KBM-7 (cell line): ENCODE data around the gene LTBP1.

ENCODE experiments used
- DNase-seq: peaks from one replicate; pipeline ENCODE4 v3.0.0-alpha.2; 2015
- in situ Hi-C: fragments of 300-500 bp; cut with MboI; formaldehyde crosslinking; loops from 2 replicates; pipeline ENCODE4 v1.14.3; 2020; ENCODE audit warnings: low sequenced_read_pairs, low pct_unique_long_range_greater_than_20kb, mixed read lengths

The LTBP1 gene

DNA sequence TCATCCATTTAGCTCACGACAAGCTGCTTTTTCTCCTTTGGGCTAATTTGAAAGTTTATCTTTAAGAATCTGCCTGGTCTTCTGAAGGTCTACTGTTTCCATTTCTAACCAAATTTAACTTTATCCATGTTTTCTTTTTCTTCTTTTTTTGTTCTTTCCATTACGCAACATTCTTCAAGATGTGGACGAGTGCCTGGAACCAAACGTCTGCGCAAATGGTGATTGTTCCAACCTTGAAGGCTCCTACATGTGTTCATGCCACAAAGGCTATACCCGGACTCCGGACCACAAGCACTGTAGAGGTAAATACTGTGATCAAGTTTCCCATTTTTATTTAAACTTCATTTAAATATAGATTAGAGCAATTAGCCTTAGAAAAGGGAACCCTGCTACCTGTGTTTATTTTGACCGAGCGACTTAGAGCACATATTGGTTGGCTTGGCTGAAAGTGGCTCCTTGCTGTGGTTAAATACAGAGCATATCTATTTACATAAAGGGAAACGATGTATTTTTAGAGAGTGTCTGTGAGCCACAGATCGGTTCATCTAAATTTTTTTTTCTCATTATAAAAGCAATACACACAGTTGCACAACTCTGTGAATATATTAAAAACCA, 346.3 kb downstream of the LTBP1 start:
- in situ Hi-C loops = no loop called here
- DNase-seq = no peak

DNA sequence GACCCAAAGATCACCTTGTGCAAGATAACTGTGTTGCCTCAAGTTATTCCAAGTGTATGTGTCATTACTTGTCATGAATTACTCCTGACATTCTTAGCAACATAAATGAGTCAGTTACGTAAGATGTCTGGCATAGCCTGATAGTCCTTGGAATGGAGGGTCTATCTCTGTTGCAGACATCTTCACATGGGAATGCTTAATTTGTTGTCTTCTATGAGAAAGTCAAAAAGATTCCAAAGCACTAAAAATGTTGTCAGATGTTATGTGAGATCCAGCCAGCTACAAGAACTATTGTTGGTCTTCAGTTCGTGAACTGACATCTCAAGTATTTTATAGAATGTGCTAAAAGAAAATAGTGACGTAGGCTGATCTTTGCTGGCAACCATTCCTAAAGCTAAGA, 351.5 kb downstream of the LTBP1 start:
- in situ Hi-C loops = no loop called here
- no peak for DNase-seq

DNA sequence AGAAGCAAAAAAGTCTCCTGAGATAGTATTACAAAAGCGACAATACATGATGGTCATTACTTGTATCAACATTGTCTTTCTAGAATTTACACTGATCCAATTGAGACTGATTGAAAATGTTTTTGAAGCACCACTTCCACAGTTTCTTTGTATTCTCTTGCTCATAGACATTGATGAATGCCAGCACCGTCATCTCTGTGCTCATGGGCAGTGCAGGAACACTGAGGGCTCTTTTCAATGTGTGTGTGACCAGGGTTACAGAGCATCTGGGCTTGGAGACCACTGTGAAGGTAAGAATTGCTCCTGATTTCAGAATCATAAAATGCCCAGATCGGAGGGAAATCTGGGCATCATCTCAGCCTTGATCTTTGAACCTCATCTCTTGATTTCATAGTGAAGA, 354.6 kb downstream of the LTBP1 start:
- in situ Hi-C loops = no loop called here
- no peak for DNase-seq

DNA sequence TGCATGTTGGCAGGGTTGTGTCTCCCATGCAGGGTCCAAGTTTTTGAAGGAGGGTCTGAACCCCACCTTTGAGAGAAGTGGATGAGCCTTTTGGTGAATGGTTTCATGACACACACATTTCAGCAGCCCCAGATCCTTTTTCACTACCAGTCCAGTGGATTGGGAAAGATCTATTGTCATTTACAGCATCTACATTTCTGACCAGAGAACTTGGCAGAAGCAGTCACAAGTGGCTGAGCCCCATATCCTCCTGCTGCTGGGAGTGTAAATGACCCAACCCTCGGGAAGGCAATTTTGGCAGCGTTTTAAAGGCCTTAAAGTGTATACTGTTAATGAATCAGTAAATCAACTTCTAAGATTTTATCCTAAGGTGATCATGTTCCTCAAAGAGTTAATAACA, 355.6 kb downstream of the LTBP1 start:
- DNase-seq = no peak
- in situ Hi-C loops = no loop called here

DNA sequence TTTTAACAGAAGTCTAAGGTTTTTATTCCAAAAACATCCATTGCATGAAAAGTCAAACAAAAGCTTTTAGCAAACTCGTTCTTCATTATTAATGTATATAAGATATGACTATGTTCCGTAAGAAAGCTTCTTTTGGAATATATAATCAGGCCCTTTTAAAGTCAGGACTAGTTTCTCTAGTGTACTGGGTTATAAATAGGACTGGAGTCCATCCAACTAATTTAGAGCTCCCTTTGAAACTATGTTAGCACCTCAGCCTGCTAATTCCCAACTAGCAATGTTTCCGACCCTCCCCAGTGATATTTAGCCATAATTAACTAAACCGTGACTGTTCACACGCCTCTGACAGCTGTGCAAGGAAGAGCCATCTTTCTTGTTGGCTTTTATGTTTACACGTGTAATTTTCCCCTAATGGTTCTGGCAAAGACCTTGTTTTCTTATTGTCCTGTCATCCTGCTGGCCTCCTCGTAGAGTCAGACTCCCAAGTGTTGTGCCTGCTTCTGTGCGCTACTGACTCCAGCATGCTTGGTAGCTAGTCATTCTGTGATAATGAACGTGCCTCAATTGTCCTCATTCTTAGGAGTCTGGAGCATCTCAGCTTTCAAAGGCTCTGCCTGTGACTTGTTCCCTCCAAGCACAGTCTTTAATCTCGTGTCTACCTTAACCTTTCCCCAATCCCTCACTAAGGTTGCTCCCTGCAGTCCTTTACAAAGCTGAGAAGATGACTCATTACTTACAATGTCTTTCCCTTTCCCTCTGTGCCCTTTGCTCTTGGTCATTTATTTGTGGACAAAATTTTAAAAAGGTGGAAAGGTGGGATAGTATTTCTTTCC, 357.5 kb downstream of the LTBP1 start:
- in situ Hi-C loops = no loop called here

DNA sequence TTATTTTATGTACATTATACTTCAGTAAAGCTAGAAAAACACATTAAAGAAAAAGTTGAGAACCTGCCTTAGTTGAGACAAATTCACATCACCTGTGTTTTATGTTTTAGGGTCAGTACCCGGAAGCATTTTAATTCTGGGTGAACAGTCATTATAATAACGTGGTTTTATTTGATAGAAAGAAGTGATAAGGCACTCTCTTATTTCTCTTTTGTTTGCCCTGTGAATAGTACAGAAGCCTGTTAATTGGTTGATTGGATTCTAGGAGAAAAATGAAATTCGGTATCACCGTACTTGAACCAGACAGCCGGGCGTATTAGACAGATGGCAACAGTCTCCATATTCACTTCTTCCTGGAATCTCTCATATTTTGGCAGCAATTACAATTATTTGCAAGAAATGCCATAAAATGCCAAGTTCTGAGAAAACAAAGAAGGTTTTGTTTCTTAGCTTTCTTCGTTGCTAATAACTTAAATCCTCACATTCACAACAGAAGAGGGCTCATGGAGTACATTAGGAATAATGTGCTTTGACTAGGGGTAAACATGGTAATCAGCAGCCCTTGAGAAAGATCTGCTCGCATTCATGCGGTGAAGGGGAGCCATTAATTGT, 361.0 kb downstream of the LTBP1 start:
- in situ Hi-C loops = no loop called here
- no peak for DNase-seq

More for the DNA sequence above, 357.5 kb downstream of the LTBP1 start:
- DNase-seq = no peak

DNA sequence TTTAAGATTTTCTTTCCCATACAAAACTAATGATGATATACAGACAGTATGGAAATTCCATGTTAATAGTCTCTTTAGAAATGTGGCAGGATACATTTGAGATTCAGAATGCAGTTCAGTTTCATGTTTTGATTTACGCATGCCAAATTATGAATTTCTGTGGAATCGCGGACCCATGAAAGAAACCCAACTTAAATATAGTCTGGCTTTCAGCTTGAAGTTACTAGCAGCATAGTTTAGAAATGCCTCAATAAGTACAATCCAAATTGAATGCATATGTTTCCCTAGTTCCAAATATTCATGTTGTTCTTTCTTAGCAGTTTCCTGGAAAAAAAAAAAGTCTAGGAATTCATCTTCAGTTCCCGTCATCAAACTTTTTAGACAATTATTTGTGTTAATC, 365.6 kb downstream of the LTBP1 start:
- DNase-seq = no peak
- in situ Hi-C loops = no loop called here

DNA sequence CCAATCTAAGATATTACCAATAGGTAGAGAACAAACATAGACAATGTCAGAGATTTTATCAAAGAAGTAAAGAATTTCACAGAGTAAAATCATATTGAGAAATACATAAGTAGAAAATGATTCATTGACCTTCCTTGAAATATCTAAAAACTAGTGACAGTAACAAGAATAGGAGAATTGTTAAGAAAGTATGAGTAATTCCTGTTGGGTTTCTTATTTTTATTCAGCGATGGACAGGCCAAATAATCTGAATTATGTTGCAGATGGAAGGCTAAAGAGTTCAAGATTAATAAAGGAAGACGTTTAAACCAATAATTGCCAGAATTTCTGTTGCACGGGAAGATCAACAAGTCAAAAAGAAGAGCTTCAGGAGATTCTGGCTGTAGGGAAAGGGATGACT, 366.3 kb downstream of the LTBP1 start:
- in situ Hi-C loops = no loop called here

DNA sequence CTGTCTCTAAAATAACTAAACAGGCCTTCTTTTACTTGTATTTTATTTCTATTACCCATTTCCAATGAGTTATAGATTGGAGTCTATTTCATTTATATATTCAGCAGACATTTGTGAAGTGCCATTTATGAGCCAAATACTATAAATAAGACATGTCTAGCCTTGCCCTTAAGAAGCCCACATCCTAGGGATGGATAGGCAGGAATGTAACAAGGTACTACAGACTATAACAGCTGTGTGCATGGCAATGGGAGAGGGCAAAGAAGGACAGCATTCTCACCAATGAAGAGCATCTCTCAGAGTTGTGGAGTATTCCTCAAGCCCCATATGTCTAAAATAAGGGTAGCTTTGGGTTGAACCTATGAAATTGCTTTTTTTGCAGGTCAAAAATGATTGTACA, 367.8 kb downstream of the LTBP1 start:
- no peak for DNase-seq
- in situ Hi-C loops = no loop called here

More for the DNA sequence above, 366.3 kb downstream of the LTBP1 start:
- DNase-seq = no peak

DNA sequence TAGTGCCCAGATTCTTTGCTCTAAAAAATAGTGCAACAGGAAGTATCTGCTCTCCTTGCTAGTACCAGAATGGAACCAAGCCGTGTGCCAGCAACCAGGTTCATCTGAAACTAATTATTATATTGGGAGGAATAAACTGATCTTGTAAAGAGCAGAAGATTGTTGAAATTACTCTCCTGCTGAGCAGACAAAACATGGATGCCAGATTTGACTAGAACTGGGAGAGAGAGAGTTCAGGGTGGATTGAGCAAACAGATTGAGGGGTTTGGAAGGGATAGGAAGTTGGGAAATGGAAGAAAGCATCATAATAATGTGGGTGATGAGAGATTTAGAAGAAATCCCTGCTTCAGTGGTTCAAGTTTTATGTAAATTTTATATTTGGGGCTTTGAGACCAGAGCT, 369.6 kb downstream of the LTBP1 start:
- in situ Hi-C loops = no loop called here
- DNase-seq = no peak

DNA sequence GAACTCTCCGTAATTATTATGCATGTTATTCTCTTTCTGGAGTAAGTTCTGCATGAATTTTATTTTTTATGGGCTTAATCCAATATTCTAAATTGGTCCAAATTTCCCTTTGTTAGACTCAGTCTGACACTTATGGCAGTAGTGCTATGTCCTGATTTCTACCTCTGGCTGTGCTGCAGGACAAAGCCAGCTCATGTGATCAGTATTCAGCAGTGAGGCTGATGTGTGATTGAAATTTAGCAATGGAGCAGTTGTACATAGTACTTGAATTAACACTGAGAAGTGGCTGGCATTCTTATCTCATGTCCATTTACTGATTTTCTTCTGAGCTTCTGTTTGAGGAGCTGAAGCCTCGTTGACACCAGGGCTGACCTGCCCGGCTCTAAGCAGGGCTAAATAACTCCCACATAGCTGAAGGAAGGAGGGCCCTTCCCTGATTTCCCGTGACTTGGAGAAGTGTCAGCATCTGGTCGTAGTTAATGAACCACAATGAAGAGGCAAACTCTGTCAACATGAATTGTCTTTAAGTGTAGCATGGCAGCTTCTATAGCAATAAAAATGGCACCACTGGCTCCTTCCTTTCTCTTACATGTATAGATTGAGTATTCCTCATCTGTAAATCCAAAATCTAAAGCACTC, 370.7 kb downstream of the LTBP1 start:
- no peak for DNase-seq
- in situ Hi-C loops = no loop called here

DNA sequence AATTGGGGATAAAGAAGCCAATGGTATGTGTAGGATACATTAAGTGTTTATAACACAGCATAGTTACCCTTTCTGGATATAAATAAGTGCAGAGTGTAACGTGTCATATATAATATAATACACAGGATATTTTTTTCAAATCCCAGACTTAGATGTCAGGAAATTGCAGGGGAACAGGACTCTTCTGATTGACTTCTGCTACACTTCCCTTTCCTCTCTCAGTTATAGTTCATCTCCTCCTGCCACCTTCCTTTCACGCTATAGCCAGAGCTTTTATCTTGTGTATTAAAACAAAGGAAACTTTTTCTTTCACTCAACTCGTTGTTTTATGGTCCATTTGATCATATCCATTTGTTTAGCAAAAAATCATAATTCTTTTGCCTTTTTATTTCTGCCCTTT, 371.7 kb downstream of the LTBP1 start:
- no peak for DNase-seq
- in situ Hi-C loops = no loop called here

DNA sequence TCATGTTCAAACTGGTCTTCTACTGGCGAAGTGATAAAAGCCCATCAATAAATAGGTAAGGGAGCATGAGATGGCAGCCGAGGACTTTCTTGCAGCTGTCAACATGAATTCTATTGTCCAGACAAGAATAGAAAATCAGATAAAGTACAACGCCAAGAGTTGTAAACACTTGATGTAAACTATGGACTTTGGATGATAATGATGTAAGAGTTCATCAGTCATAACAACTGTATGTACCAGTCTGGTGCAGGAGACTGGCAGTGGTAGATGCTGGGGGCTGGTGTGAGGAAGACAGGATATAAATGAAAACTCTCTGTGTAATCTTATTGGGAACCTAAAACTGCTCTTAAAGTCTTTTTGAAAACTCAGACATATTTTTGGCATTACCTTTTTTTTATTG, 373.8 kb downstream of the LTBP1 start:
- no peak for DNase-seq
- in situ Hi-C loops = no loop called here

DNA sequence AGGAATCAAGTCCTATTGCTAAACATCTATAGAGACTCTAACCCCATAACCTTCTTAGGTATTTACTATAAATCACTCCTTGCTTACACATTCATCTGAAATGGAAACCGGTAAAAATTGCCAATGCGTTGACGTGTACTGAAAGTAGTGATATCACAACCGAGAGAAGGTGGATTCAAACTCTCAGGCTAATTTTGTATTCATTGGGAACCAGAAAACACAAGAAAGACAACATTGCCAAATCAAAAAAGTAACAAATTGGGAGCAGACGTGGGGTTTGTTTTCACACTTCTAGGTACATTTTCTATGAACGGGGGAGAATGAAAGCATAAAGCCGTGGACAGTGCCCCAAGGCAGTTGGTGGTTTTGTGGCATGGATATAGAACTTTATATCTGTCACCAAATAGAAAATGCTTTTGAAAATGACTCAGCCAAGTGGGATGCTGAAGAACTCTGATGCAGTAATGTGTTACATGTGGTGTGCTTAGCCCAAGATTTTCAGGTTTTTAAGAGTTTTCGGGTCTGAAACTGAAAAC, 374.6 kb downstream of the LTBP1 start:
- in situ Hi-C loops = no loop called here
- no peak for DNase-seq

DNA sequence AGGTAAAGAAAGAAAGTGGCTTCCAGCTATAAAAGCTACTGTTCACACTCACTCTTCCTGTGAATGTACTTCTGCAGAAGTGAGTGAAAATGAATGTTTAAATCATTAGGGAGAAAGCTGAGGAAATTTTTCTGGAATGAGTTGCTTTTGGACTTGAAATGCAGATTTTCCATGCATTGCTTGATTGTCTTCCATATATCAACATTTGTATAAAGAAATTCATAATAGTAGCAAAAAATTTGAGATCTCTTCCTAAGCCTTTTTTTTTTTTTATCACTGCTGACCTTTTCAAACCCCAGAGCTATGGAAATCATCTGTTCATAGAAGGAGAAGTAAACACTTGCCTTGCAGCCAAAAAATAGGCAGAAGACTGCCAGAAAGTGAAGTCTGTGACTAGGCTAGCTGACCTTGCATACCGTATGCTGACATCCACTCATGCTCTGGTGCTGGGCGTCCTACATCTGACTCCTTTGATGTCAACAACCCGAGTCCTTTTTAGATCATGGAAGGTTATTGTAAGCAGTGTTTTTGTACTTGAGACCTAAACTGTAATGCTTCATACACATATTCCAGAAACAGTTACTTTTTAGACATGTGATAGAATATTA, 375.2 kb downstream of the LTBP1 start:
- in situ Hi-C loops = no loop called here
- no peak for DNase-seq

DNA sequence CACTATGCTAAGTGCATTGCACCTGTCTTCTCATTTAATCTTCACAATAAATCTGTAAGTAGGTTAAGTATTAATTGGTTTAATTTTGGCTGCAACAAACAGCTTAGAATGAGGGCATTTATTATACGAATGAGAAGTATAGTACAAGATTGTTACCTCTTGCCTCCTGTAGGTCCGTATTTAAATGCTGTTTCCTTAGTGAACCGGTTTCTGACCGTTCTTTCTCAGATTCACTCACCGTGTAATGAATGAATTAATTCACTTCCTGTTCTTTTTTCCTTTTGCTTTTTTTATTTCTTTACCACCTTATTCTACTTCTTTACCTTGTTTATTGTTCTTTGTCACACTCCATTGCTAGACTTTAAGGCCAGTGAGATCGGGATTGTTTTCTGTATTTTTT, 375.9 kb downstream of the LTBP1 start:
- DNase-seq = no peak
- in situ Hi-C loops = no loop called here

DNA sequence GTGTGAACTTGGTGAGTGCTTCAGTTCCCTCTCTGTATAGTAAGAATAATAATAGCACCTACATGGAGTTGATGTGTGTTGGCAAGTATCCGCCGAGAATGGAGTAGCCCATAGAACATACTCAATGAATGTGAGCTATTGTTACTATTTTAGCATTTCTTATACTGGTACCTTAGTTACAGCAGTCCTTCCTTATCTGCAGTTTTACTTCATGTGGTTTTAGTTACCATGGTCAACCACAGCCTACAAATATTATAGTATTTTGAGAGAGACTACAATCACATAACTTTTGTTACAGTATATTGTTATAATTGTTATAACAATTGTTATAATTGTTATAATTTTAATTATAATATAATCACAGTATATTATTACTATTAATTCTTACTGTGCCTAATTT, 377.2 kb downstream of the LTBP1 start:
- no peak for DNase-seq
- in situ Hi-C loops = no loop called here

DNA sequence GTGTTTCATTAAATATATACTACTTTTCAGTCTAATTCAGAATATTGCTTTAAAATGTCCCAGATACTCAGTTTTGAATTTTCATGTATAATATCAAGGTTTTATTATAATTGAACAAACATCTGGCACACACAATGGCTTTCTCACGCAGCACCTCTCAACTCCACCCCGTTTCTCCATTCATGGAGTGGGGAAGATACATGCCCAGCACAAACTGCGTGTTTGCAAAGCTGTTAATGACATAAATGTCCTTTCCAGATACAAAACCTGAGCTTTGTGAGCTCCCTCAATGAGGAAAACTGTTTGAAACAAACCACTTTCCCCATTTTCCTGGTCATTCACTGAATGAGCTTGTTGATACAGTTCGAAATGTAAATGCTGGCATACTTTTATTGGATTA, 379.3 kb downstream of the LTBP1 start:
- in situ Hi-C loops = no loop called here
- DNase-seq = no peak

DNA sequence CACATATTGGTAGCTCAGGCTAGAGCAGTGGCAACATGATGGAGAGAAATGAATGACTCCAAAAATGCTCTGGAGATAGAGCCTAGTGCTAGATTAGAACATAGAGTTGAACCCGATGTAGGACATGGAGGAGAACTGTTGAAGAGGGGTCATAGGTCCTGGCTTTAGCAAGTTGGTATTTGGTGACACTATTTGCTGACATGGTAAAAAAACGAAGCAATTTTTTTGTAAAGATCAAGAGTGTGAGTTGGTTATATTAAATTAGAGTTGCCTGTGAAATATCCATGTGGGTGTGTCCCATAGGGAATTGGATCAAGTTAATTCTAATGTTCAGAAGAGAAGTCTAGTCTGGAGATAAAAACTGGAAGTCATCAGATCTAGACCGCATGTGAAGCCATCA, 386.7 kb downstream of the LTBP1 start:
- in situ Hi-C loops = no loop called here
- no peak for DNase-seq
